ENCODE results near the gene RHBDL1. TPM values are rescaled to one million over a fixed set of nuclear protein-coding genes. Genes with fewer than 3 reads are reported as not detected.

Gene RHBDL1
- total and polyA plus RNA-seq, 9 of the 15 experiments (the other 6 are each of a cell fraction or from before 2014, with no cell fraction given), result 0.03 to 5.6 (median 1.3) TPM; not detected in 1

DNA sequence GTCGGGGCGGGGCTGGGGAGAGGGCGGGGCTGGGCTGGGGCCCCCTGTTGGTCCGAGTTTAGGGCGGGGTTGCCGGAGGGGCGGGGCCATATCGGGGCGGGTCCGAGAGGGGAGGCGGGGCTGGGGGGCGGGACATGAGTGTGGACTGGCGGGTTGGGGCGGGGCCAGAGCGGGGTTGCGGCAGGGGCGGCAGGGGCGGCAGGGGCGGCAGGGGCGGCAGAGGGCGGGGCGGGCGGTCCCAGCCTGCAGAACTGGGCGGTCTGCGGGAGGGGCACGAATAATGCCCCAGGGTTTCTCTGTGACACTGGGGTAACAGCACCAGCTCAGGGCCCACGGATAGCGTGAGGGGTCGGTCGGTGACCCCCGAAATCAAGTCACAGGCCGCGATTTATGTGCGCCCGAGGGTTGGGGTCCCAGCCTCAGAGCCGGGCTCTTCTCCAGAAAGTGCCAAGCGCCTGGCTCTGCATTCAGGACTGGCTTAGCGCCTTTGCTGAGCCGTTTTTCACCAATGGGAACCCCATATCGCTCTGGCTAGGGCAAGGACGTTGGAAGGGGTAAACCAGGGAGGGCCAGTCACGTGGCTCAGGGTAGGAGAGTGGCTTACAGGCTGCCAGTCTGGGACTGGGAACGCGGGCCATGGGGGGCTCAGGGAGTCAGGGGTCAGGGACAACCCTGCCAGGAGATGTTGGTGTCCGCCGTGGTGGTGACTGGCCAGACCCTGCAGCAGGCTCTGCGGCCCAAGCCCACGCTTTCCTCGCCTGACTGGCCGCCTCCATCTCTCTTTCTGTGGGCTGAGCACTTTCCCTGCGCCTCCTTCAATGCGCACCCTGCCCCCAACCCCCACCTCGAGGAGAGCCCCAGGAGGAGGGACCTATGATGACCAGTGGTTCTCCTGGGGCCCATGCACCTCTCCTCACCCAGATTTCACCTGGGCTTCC, 38.1 kb upstream of the RHBDL1 start (continued):
- TF ChIP-seq, protein P1, sequence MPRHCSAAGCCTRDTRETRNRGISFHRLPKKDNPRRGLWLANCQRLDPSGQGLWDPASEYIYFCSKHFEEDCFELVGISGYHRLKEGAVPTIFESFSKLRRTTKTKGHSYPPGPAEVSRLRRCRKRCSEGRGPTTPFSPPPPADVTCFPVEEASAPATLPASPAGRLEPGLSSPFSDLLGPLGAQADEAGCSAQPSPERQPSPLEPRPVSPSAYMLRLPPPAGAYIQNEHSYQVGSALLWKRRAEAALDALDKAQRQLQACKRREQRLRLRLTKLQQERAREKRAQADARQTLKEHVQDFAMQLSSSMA (CRISPR knock-in tag; IDR thresholded peaks at IDR 0.05), result no peak
- TF ChIP-seq KDM5B (IDR thresholded peaks at IDR 0.05; ENCODE audit: insufficient replicate concordance, low read depth, low read length) (no peak), STAG1 (CRISPR knock-in tag; IDR thresholded peaks at IDR 0.05; ENCODE audit: borderline replicate concordance) (no peak), RNF2 (IDR thresholded peaks at IDR 0.05) (no peak), ZNF347 (CRISPR knock-in tag; IDR thresholded peaks at IDR 0.05; ENCODE audit: low read depth) (no peak), PTTG1 (tag; IDR thresholded peaks at IDR 0.05; ENCODE audit: low read depth) (no peak), DNMT1 (IDR thresholded peaks at IDR 0.05) (no peak), POLR2A (conservative IDR thresholded peaks at IDR 0.05) (no peak), POLR2AphosphoS5 (IDR thresholded peaks at IDR 0.05; ENCODE audit: control insufficient read depth, insufficient read depth, low read depth, low read length) (no peak), MEF2A (IDR thresholded peaks at IDR 0.05; ENCODE audit: control insufficient read depth, low read depth, low read length) (no peak), CEBPB (tag; IDR thresholded peaks at IDR 0.05) (no peak), EP400 (IDR thresholded peaks at IDR 0.05) (no peak), TAF1 (IDR thresholded peaks at IDR 0.05; ENCODE audit: control insufficient read depth, extremely low read depth, insufficient read depth, low read length, severe bottlenecking) (no peak), BCL6 (CRISPR knock-in tag; IDR thresholded peaks at IDR 0.05) (no peak), NFATC3 (IDR thresholded peaks at IDR 0.05) (no peak), NBN (IDR thresholded peaks at IDR 0.05; ENCODE audit: low read depth) (no peak), MYBL2 (IDR thresholded peaks at IDR 0.05; ENCODE audit: low read depth) (no peak), MYBL2 (CRISPR knock-in tag; IDR thresholded peaks at IDR 0.05; ENCODE audit: borderline replicate concordance) (no peak)
- TF ChIP-seq, protein P2, sequence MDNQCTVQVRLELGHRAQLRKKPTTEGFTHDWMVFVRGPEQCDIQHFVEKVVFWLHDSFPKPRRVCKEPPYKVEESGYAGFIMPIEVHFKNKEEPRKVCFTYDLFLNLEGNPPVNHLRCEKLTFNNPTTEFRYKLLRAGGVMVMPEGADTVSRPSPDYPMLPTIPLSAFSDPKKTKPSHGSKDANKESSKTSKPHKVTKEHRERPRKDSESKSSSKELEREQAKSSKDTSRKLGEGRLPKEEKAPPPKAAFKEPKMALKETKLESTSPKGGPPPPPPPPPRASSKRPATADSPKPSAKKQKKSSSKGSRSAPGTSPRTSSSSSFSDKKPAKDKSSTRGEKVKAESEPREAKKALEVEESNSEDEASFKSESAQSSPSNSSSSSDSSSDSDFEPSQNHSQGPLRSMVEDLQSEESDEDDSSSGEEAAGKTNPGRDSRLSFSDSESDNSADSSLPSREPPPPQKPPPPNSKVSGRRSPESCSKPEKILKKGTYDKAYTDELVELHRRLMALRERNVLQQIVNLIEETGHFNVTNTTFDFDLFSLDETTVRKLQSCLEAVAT (IDR thresholded peaks at IDR 0.05), result no peak
- TF ChIP-seq, protein P3, sequence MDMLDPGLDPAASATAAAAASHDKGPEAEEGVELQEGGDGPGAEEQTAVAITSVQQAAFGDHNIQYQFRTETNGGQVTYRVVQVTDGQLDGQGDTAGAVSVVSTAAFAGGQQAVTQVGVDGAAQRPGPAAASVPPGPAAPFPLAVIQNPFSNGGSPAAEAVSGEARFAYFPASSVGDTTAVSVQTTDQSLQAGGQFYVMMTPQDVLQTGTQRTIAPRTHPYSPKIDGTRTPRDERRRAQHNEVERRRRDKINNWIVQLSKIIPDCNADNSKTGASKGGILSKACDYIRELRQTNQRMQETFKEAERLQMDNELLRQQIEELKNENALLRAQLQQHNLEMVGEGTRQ (CRISPR knock-in tag; IDR thresholded peaks at IDR 0.05), result peak; percentile 77
- TF ChIP-seq, protein P4, sequence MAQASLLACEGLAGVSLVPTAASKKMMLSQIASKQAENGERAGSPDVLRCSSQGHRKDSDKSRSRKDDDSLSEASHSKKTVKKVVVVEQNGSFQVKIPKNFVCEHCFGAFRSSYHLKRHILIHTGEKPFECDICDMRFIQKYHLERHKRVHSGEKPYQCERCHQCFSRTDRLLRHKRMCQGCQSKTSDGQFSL (CRISPR knock-in tag; IDR thresholded peaks at IDR 0.05), result no peak
- TF ChIP-seq, protein P4 (tag; IDR thresholded peaks at IDR 0.05), result no peak
- TF ChIP-seq, protein P5, sequence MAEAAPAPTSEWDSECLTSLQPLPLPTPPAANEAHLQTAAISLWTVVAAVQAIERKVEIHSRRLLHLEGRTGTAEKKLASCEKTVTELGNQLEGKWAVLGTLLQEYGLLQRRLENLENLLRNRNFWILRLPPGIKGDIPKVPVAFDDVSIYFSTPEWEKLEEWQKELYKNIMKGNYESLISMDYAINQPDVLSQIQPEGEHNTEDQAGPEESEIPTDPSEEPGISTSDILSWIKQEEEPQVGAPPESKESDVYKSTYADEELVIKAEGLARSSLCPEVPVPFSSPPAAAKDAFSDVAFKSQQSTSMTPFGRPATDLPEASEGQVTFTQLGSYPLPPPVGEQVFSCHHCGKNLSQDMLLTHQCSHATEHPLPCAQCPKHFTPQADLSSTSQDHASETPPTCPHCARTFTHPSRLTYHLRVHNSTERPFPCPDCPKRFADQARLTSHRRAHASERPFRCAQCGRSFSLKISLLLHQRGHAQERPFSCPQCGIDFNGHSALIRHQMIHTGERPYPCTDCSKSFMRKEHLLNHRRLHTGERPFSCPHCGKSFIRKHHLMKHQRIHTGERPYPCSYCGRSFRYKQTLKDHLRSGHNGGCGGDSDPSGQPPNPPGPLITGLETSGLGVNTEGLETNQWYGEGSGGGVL (CRISPR knock-in tag; IDR thresholded peaks at IDR 0.05), result no peak

Measured in K562 (cell line).